Neural progenitor cell (in vitro differentiated cells): ENCODE measurements around the gene CHST15. TPM values are rescaled to one million over a fixed set of nuclear protein-coding genes. Genes with fewer than 3 reads are reported as not detected.

ENCODE experiments used
- DNase-seq: peaks from one replicate; pipeline ENCODE4 v3.0.0-alpha.2; 2016; ENCODE audit warnings: low spot score
- H2AFZ ChIP-seq: fragments of 200-600 bp; sonication (generic); replicated peaks from 2 replicates; pipeline ENCODE4 v1.6.1; 2016; ENCODE audit warnings: antibody characterized with exemption
- H3F3A ChIP-seq: fragments of 200-600 bp; sonication (generic); 2 replicates; pipeline ENCODE4 v1.6.1; 2016; ENCODE audit warnings: antibody characterized with exemption, low read depth
- H3K27ac ChIP-seq: fragments of 200-600 bp; sonication (generic); 2 replicates; pipeline ENCODE4 v1.5.1; 2016; ENCODE audit warnings: mild to moderate bottlenecking
- H3K27me3 ChIP-seq: fragments of 200-600 bp; sonication (generic); 2 replicates; pipeline ENCODE4 v1.6.1; 2016; ENCODE audit warnings: mild to moderate bottlenecking, moderate library complexity
- H3K36me3 ChIP-seq: fragments of 200-600 bp; sonication (generic); 2 replicates; pipeline ENCODE4 v1.5.1; 2016
- H3K4me1 ChIP-seq: fragments of 200-600 bp; sonication (generic); 2 replicates; pipeline ENCODE4 v1.6.1; 2016; ENCODE audit warnings: mixed run types
- H3K4me2 ChIP-seq: fragments of 200-600 bp; sonication (generic); 2 replicates; pipeline ENCODE4 v1.6.1; 2016
- H3K4me3 ChIP-seq: fragments of 200-600 bp; sonication (generic); 2 replicates; pipeline ENCODE4 v1.5.1; 2016
- H3K79me2 ChIP-seq: fragments of 200-600 bp; sonication (generic); 2 replicates; pipeline ENCODE4 v1.6.1; 2016; ENCODE audit warnings: low read depth
- H3K9ac ChIP-seq: fragments of 200-600 bp; sonication (generic); 2 replicates; pipeline ENCODE4 v1.6.1; 2016
- H3K9me3 ChIP-seq: fragments of 200-600 bp; sonication (generic); 2 replicates; pipeline ENCODE4 v1.5.1; 2016; ENCODE audit warnings: low read depth
- H4K20me1 ChIP-seq: fragments of 200-600 bp; sonication (generic); 2 replicates; pipeline ENCODE4 v1.6.1; 2016; ENCODE audit warnings: low read depth
- H3K27ac Mint-ChIP-seq: 3 replicates; pipeline ENCODE4 v1.8.0; 2021; ENCODE audit warnings: mixed read lengths
- H3K27me3 Mint-ChIP-seq: 2 replicates; pipeline ENCODE4 v1.8.0; 2022; ENCODE audit warnings: low read depth, mild to moderate bottlenecking, inconsistent platforms, moderate library complexity, mixed read lengths; ENCODE audit not compliant: insufficient read depth
- H3K36me3 Mint-ChIP-seq: 3 replicates; pipeline ENCODE4 v1.8.0; 2021; ENCODE audit warnings: mixed read lengths
- H3K4me1 Mint-ChIP-seq: 3 replicates; pipeline ENCODE4 v1.8.0; 2021; ENCODE audit warnings: mixed read lengths
- H3K4me3 Mint-ChIP-seq: 3 replicates; pipeline ENCODE4 v1.8.0; 2021; ENCODE audit warnings: mild to moderate bottlenecking, moderate library complexity, mixed read lengths
- H3K9me3 Mint-ChIP-seq: 3 replicates; pipeline ENCODE4 v1.8.0; 2020; ENCODE audit warnings: mixed read lengths
- CTCF ChIP-seq: fragments of 200-600 bp; sonication (generic); IDR thresholded peaks from 2 replicates; pipeline ENCODE4 v1.5.1; 2017; ENCODE audit warnings: antibody characterized with exemption, mild to moderate bottlenecking
- EZH2 ChIP-seq: fragments of 200-600 bp; sonication (generic); IDR thresholded peaks from 2 replicates; pipeline ENCODE4 v1.6.1; 2017; ENCODE audit warnings: antibody characterized with exemption, mild to moderate bottlenecking, moderate library complexity
- EZH2phosphoT487 ChIP-seq: fragments of 200-600 bp; sonication (generic); IDR thresholded peaks from 2 replicates; pipeline ENCODE4 v1.6.1; 2017; ENCODE audit warnings: antibody characterized with exemption
- total RNA-seq: library from RNA; depleted of rRNA; stranded (reverse); fragments of >200 nt; gene quantifications from 2 replicates; pipeline ENCODE4 v1.2.3, GENCODE V29; 2015; ENCODE audit warnings: low replicate concordance

Gene CHST15
- total RNA-seq, 1 donor from 2014 or later = 0.54 TPM

- no peaks in the 10 kb centered on the region for H3K79me2 ChIP-seq
- Mint-ChIP-seq H3K27me3 (peaks cover 7% of the 10 kb centered on the region), H3K27ac (no peak overlapping the region), H3K4me3 (no peak overlapping the region), H3K36me3 (peaks cover 5% of the 10 kb centered on the region), H3K9me3 (peaks cover 2% of the 10 kb centered on the region), H3K4me1 (peaks cover 14% of the 10 kb centered on the region)
- peaks cover 2% of the 10 kb centered on the region for H3K4me1 ChIP-seq
- no peak overlapping the region for H3K4me2 ChIP-seq
- DNase-seq = peak; percentile 32
- H3K4me3 ChIP-seq = no peak overlapping the region
- peaks cover 4% of the 10 kb centered on the region for H3K27me3 ChIP-seq
- no peaks in the 10 kb centered on the region for H3F3A ChIP-seq
- H2AFZ ChIP-seq = peak overlapping the region; percentile 6
- H3K27ac ChIP-seq = no peak overlapping the region
- TF ChIP-seq EZH2phosphoT487 = no peak
- no peak for TF ChIP-seq EZH2
- no peak for TF ChIP-seq CTCF
- H4K20me1 ChIP-seq = no peaks in the 10 kb centered on the region
- no peak overlapping the region for H3K9ac ChIP-seq
- H3K9me3 ChIP-seq = no peaks in the 10 kb centered on the region
- no peaks in the 10 kb centered on the region for H3K36me3 ChIP-seq
Measured at GRCh38 chr10:124026589-124026939, 66.8 kb downstream of the CHST15 start.

DNA sequence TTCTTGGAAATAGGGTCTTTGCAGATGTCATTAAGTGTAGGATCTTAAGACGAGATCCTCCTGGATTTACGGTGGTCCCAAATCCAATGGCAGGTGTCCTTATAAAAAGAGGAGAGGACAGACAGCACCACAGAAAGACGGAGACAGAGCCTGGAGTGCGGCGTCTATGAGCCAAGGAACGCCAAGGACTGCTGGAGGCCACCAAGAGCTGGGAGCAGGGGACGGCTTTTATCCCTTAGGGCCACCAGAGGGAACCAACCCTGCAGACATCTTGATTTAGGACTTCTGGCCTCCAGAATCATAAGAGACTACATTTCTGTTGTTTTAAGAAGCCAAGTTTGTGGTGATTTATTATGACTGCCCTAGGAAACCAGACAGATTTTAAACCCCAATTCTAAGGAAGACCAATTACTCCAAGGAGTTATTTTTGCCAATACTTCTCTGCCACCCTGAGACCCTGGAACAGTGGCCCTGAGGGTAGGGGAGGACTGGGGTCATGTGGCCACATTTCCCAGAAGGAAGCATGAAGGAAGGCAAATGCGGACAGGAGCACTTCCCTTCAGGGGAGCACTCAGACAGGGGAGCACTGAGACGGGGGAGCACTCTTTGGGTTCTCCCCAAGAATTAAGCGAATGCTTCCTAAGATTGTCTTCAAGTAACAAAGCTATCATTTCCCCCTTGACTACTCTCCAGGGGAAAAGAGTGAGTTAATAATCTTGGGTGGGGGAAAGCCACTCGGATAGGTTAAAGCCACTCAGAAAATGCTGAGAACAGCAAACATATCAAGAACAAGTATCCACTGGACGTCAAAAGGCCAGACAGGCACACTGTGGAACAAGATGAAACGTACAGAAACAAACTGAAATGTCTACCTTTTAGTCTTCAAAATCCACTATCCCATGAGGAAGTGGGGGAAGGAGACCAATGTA is 67.5 kb downstream of the CHST15 start:
- Histone ChIP-seq H3F3A (no peaks in the 10 kb centered on the region), H3K9ac (no peak overlapping the region), H3K4me3 (no peak overlapping the region), H3K9me3 (no peaks in the 10 kb centered on the region), H3K4me2 (no peak overlapping the region), H3K4me1 (peaks cover 8% of the 10 kb centered on the region), H4K20me1 (no peaks in the 10 kb centered on the region), H3K27ac (no peak overlapping the region), H2AFZ (peak overlapping the region; percentile 6), H3K36me3 (no peaks in the 10 kb centered on the region), H3K27me3 (peaks cover 10% of the 10 kb centered on the region), H3K79me2 (no peaks in the 10 kb centered on the region)
- peak; percentile 56 for TF ChIP-seq CTCF
- TF ChIP-seq EZH2phosphoT487 = no peak
- TF ChIP-seq EZH2 = no peak
- Mint-ChIP-seq H3K36me3 (peaks cover 5% of the 10 kb centered on the region), H3K27ac (peak overlapping the region; percentile 90), H3K27me3 (peaks cover 5% of the 10 kb centered on the region), H3K4me1 (peaks cover 20% of the 10 kb centered on the region), H3K4me3 (no peak overlapping the region), H3K9me3 (peaks cover 2% of the 10 kb centered on the region)
- DNase-seq = peak; percentile 62

DNA sequence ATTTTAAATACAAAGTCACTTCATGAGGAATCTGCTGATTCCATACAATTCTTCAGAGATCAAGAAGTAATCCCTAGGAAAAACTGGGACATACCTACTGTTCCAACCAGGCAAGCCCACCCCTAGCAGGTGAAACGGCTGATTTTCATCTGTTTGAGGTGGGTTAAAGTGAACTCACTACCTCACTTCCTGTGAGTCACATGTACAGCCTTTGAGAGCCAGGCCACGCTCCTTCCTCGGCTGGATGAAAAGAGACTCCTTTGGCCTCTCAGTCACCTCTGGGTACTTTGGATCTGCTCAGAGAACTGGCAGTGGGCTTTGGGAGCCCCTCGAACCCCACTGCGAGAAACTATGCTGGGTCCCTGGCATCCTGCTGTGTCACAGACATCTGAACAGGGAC is 68.2 kb downstream of the CHST15 start:
- Mint-ChIP-seq H3K4me1 (peaks cover 22% of the 10 kb centered on the region), H3K4me3 (no peak overlapping the region), H3K27me3 (peaks cover 6% of the 10 kb centered on the region), H3K36me3 (peaks cover 5% of the 10 kb centered on the region), H3K27ac (no peak overlapping the region), H3K9me3 (peaks cover 2% of the 10 kb centered on the region)
- Histone ChIP-seq H3K9ac (no peak overlapping the region), H2AFZ (no peak overlapping the region), H3K27ac (no peak overlapping the region), H3K27me3 (peaks cover 18% of the 10 kb centered on the region), H3F3A (no peaks in the 10 kb centered on the region), H3K79me2 (no peaks in the 10 kb centered on the region), H3K4me1 (peaks cover 16% of the 10 kb centered on the region), H3K9me3 (no peaks in the 10 kb centered on the region), H3K4me2 (no peak overlapping the region), H4K20me1 (no peaks in the 10 kb centered on the region), H3K36me3 (no peaks in the 10 kb centered on the region), H3K4me3 (no peak overlapping the region)
- TF ChIP-seq CTCF = no peak
- TF ChIP-seq EZH2phosphoT487 = no peak
- TF ChIP-seq EZH2 = no peak
- DNase-seq = no peak
